ENCODE data around the gene DNAJB12.
"Not testable (repeated sequence)": the region's sequence is repeated elsewhere in the genome, so short reads cannot be mapped to it uniquely, and the experiment has no call there.

The DNAJB12 gene

DNA sequence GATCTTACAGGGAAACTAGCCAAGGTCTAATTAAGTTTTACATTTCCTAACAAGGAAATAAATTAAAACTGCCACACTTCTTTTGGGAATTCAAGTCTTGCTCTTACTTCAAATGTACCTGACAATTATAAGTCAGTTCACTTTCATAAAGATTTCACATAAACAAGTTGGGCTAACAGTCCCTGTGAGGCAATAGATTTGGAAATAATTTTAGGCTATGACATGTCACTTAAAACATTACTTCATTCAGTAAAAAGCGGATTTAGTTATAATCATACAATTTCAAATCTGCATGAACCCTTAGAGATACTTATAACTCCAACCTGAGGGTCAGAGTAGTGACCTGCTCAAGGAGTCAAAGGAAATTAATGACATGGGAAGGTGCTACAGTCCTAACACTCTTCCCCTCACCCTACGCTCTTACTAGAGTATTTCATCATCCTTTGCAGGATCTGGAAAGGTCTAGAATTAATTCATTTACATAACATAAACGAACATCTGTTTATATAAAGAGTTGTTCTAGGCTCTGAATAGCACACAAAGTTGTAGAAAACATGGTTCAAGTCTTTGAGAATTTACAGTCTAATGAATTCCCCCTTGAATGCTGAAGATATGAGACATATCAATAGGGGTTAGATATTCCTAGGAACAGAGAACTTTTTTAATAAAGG is 32.3 kb upstream of the DNAJB12 start:
- DNase-seq (ENCODE audit: low read depth), result no peak
- no peak for TF ChIP-seq CTCF (IDR thresholded peaks at IDR 0.05; ENCODE audit: low read length, missing control alignments)
- no peak overlapping the region for H3K4me3 ChIP-seq (replicated peaks; ENCODE audit: low read depth, low read length)

- H3K4me3 ChIP-seq (replicated peaks; ENCODE audit: low read depth, low read length), result no peak overlapping the region
- TF ChIP-seq CTCF (IDR thresholded peaks at IDR 0.05; ENCODE audit: low read length, missing control alignments), result no peak
- no peak for DNase-seq (ENCODE audit: low read depth)
These were observed 31.0 kb upstream of the DNAJB12 start for GRCh38 chr10:72385724-72386123.

DNA sequence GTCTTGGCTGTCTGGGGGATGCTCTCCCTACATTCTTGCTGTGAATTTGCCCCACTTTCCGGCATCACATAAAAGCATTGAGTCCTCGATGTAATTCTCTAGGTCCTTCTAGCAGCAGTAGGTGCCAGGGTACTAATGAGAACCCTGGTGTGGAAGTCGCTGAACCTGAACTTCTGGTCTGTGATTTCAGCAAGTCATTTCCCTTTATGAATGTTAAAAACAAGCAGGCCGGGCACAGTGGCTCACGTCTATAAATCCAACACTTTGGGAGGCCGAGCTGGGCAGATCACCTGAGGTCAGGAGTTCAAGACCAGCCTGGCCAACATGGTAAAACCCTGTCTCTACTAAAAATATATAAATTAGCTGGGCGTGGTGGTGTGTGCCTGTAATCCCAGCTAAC is 30.3 kb upstream of the DNAJB12 start:
- DNase-seq (ENCODE audit: low read depth); H3K4me3 ChIP-seq (replicated peaks; ENCODE audit: low read depth, low read length): not testable (repeated sequence)

- TF ChIP-seq CTCF (IDR thresholded peaks at IDR 0.05; ENCODE audit: low read length, missing control alignments), result no peak
- no peak for DNase-seq (ENCODE audit: low read depth)
- no peak overlapping the region for H3K4me3 ChIP-seq (replicated peaks; ENCODE audit: low read depth, low read length)
These were observed 25.1 kb upstream of the DNAJB12 start for GRCh38 chr10:72379776-72380175.

GRCh38 chr10:72379062-72379461 is 24.3 kb upstream of the DNAJB12 start:
- DNase-seq (ENCODE audit: low read depth), result no peak
- TF ChIP-seq CTCF (IDR thresholded peaks at IDR 0.05; ENCODE audit: low read length, missing control alignments), result no peak
- no peak overlapping the region for H3K4me3 ChIP-seq (replicated peaks; ENCODE audit: low read depth, low read length)

DNA sequence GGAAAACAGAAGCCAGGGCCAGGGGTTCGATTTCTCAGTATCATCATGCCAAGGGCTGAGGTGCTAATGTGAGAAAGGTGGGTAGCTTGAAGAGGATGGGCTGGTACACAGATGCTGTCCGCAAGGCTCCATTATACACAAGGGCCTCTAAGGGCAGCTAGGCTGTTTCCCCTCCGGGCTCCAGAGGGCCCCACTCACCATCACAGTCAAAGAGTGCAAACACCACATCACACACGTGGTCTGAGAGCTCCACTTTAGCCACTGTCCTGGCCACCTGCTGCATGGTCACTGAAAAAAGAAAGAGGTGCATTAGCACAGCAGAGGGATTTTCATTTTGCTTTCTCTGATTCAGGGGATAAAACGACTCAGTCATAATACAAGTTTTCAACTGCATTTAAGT is 20.9 kb upstream of the DNAJB12 start:
- DNase-seq (ENCODE audit: low read depth), result peak; percentile 23
- no peak overlapping the region for H3K4me3 ChIP-seq (replicated peaks; ENCODE audit: low read depth, low read length)
- peak; percentile 14 for TF ChIP-seq CTCF (IDR thresholded peaks at IDR 0.05; ENCODE audit: low read length, missing control alignments)

DNA sequence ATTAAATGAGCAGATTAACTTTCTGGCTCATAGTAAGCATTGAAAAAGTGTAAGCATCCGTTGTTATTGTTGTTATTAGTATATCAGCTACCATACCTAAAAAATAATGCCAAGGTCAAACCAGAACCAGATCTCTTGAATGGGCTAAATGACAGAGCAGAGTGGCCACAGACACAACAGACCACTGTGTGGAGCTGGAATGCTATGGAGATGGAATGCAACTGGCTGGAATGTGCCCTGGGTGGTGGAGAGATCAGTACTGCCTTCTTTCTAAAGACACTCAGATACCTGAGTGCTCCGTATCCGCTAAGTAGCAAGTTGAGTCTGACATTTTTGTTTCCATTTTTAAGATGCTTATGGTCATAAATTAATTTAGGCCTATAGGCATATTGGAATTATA is 20.5 kb upstream of the DNAJB12 start:
- no peak overlapping the region for H3K4me3 ChIP-seq (replicated peaks; ENCODE audit: low read depth, low read length)
- DNase-seq (ENCODE audit: low read depth), result peak; percentile 17
- TF ChIP-seq CTCF (IDR thresholded peaks at IDR 0.05; ENCODE audit: low read length, missing control alignments), result no peak
